GM10248 (cell line): ENCODE measurements around the gene WDR17.

Experiments used
- CTCF ChIA-PET: fragments of 300-600 bp; sonication (Branson Sonifier 250); formaldehyde crosslinking; extraction: SDS; loops from one replicate; lab custom pipeline; 2021; ENCODE audit warnings: antibody characterized with exemption; lab: Yijun Ruan, JAX
- POLR2A ChIA-PET: fragments of 350-650 bp; sonication (Branson Sonifier 250); formaldehyde crosslinking; extraction: SDS; loops from one replicate; lab custom pipeline; 2020; ENCODE audit warnings: antibody characterized with exemption; lab: Yijun Ruan, JAX
- DNase-seq: peaks from one replicate; pipeline ENCODE4 v3.0.0; 2012; ENCODE audit errors: extremely low spot score
- TF ChIP-seq, protein P1 (sequence below): IDR thresholded peaks from 2 replicates; pipeline ENCODE4 v1.5.1; 2012; ENCODE audit warnings: mild to moderate bottlenecking, low read depth; ENCODE audit errors: extremely low read depth, missing control alignments, control extremely low read depth

The WDR17 gene

DNA sequence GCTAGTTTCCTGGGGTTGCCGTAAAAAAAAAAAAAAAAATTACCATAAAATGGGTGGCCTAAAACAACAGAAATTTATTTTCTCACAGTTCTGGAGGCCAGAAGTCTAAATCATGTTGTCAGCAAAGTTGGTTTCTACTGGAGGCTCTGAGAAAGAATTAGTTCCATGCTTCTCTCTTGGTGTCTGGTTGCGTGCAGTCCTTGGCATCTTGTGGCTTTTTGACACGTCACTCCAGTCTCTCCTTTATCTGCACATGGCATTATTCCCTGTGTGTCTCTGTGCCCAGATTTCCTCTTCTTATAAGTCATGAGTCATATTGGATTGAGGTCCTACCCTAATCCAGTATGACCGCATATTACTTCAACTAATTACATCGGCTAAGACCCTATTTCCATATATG lies 91.0 kb downstream of the WDR17 start:
- TF ChIP-seq, protein P1, sequence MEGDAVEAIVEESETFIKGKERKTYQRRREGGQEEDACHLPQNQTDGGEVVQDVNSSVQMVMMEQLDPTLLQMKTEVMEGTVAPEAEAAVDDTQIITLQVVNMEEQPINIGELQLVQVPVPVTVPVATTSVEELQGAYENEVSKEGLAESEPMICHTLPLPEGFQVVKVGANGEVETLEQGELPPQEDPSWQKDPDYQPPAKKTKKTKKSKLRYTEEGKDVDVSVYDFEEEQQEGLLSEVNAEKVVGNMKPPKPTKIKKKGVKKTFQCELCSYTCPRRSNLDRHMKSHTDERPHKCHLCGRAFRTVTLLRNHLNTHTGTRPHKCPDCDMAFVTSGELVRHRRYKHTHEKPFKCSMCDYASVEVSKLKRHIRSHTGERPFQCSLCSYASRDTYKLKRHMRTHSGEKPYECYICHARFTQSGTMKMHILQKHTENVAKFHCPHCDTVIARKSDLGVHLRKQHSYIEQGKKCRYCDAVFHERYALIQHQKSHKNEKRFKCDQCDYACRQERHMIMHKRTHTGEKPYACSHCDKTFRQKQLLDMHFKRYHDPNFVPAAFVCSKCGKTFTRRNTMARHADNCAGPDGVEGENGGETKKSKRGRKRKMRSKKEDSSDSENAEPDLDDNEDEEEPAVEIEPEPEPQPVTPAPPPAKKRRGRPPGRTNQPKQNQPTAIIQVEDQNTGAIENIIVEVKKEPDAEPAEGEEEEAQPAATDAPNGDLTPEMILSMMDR, result no peak
- POLR2A ChIA-PET, result no interaction called here
- no peak for DNase-seq

DNA sequence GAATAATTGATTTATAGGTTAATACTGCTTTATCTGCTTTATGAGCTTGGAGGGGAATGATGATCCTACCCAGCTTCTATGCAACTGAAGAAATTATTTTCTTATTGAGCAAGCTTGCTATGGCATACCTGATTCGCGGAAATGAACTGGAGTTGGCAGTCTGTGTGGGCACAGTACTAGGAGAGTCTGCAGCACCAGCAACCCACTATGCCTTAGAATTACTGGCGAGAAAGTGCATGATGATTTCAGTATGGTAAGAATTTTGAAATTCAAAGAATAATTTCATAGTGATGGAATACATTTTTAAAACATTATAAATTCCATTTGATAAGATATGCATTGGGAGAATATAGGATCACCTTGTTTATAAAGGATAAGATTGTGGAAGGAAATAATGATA lies 97.4 kb downstream of the WDR17 start:
- ChIA-PET POLR2A (no interaction called here), CTCF (interaction anchor here (1.3 to 2.1 kb wide), 4 partner anchors 10 to 48 kb away, joined by 4 to 5 read pairs (median 4); no protein-coding TSS in a partner anchor)
- no peak for DNase-seq
- TF ChIP-seq, protein P1, result no peak

More for the DNA sequence above, 91.0 kb downstream of the WDR17 start:
- CTCF ChIA-PET, result no interaction called here

DNA sequence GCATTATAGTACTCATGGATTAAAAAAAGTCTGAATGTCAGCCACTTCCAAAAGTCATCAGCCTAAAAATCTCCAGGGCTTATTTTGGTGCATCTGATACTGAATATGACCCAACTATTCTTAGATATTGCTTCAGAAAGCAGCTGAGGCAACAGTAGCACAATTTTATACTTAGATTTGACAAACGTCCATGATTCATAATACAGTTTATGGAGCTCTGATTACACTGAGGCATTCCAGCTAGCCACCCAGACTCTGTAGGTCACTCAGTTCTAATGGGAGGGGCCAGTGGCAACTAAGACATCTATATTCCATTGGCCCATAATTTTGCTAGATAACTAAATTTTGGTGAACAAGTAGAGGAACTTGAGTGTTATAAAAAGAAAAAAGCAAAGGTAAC lies 119.4 kb downstream of the WDR17 start:
- no peak for DNase-seq
- ChIA-PET CTCF (interaction anchor here (1.0 kb wide), 1 partner anchor 35 kb away, joined by 3 read pairs; no protein-coding TSS in a partner anchor), POLR2A (no interaction called here)
- TF ChIP-seq, protein P1, result no peak

DNA sequence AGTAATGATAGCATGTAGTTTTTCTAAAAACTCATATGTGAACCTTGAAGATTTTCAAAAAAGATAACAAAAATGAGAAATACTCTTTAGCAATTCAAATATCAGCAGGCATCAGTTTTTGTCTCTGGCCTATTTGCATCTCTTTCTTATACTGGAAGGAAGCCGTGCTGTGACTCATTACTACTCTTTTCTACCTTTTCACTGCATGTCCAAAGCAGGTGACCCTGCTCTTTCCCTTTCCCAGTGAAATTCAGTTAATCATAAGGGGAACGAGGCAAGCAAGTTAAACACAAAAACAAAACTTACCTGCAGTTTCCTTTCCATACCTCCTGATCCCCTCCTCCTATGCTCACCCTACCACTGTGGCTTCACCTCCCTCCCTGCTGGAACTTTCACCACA lies 120.4 kb downstream of the WDR17 start:
- TF ChIP-seq, protein P1, result no peak
- ChIA-PET POLR2A (no interaction called here), CTCF (interaction anchor here (1.0 kb wide), 1 partner anchor 36 kb away, joined by 3 read pairs; no protein-coding TSS in a partner anchor)
- no peak for DNase-seq

DNA sequence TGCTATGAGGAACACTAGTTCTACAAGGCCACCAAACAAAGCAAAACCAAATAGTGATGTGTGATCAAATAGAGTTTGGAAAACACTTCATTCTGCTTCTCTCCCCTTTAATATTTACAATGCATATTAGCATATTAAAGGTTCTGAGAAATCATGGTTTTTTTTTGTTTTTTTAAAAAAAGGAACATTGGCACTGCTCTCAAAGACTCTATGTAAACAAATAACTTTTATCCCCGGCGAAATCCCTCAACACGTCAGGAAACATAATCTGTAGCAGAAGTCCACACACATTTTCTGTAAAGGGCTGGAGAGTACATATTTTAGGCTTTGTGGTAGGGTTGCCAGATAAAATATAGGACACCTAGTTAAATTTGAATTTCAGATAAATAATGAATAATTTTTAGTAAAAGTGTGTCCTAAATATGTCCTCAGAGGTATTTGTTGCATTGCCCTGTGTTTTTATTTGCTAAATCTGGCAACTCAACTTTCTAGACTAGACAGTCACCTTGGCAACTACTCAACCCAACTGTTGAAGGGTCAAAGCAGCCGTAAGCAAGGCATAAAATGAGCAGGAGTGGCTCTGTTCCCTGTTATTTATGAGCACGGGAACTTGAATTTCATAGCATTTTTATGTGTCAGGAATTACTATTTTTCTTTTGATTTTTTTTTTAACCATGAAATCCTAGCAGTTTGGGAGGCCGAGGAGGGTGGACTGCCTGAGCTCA lies 121.2 kb downstream of the WDR17 start:
- CTCF ChIA-PET, result no interaction called here
- POLR2A ChIA-PET, result no interaction called here
- DNase-seq, result no peak
- TF ChIP-seq, protein P1, result no peak

DNA sequence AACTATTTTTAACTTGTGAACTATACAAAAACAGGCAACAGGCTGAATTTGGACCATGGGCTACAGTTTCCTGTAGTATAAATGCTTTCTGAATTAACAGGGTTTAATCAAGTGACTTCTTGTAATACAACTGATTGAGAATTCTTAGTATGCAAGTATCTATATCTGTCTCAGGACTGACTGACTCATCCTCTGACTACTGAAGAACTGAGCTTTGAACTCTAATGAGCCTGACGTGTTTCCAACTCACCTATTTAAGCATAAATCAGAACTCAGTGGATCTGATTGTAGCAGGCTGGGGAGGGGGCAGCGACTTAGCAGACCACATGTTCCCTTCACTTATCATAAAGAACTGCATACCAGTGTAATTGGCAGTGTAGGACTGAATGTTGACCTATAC lies 122.0 kb downstream of the WDR17 start:
- no peak for DNase-seq
- ChIA-PET POLR2A (no interaction called here), CTCF (no interaction called here)
- TF ChIP-seq, protein P1, result no peak
